HFFc6 (cell line): ENCODE data around the gene HSD17B8. TPM values are rescaled to one million over a fixed set of nuclear protein-coding genes. Genes with fewer than 3 reads are reported as not detected.

Experiments
- DNase-seq: peaks from one replicate; pipeline ENCODE4 v3.0.0-alpha.2; 2018
- H3K27ac Mint-ChIP-seq: 2 replicates; pipeline ENCODE4 v1.8.0; 2020; ENCODE audit warnings: mild to moderate bottlenecking, mixed read lengths
- H3K27me3 Mint-ChIP-seq: 2 replicates; pipeline ENCODE4 v1.8.0; 2021; ENCODE audit warnings: mild to moderate bottlenecking, moderate library complexity, mixed read lengths; ENCODE audit not compliant: insufficient read depth
- H3K36me3 Mint-ChIP-seq: 2 replicates; pipeline ENCODE4 v1.8.0; 2021; ENCODE audit warnings: low read depth, mixed read lengths
- H3K4me1 Mint-ChIP-seq: 2 replicates; pipeline ENCODE4 v1.8.0; 2020; ENCODE audit warnings: low read depth, mixed read lengths
- H3K4me3 Mint-ChIP-seq: 2 replicates; pipeline ENCODE4 v1.8.0; 2020; ENCODE audit warnings: mild to moderate bottlenecking, moderate library complexity, mixed read lengths
- H3K9me3 Mint-ChIP-seq: 2 replicates; pipeline ENCODE4 v1.8.0; 2020; ENCODE audit warnings: mild to moderate bottlenecking, mixed read lengths
- CTCF ChIP-seq: fragments of 200-600 bp; sonication (generic); IDR thresholded peaks from 2 replicates; pipeline ENCODE4 v1.5.0; 2021; ENCODE audit warnings: antibody characterized with exemption, mild to moderate bottlenecking
- total RNA-seq, 6 experiments: library from RNA; stranded (reverse); fragmentation: NEBNext Ultra II Directional; extraction: Animal tissue kit (Norgen Biotek cat#: 25700); gene quantifications; 2 replicates in 1 of 6; 3 replicates in 5 of 6; pipeline ENCODE4 v1.2.3, GENCODE V29; 2021

HSD17B8 gene
- total RNA-seq, 6 experiments from 2014 or later = 0.39 to 1.2 (median 0.73) TPM

GRCh38 chr6:33213166-33213988 lies 8.9 kb downstream of the HSD17B8 start:
- H3K27ac Mint-ChIP-seq = peak overlapping the region; percentile 0; the same call in 1 of the 2 replicates
- DNase-seq = no peak
- H3K9me3 Mint-ChIP-seq = no peaks in the 10 kb centered on the region
- peak overlapping the region; percentile 88 for H3K4me3 Mint-ChIP-seq
- TF ChIP-seq CTCF = no peak
- peaks cover 14% of the 10 kb centered on the region for H3K27me3 Mint-ChIP-seq
- peaks cover 18% of the 10 kb centered on the region for H3K36me3 Mint-ChIP-seq
- peaks cover 36% of the 10 kb centered on the region for H3K4me1 Mint-ChIP-seq

- H3K36me3 Mint-ChIP-seq = peaks cover 17% of the 10 kb centered on the region
- H3K4me3 Mint-ChIP-seq = peak overlapping the region; percentile 88
- peaks cover 32% of the 10 kb centered on the region for H3K4me1 Mint-ChIP-seq
- no peak overlapping the region for H3K27ac Mint-ChIP-seq
- no peak for DNase-seq
- no peaks in the 10 kb centered on the region for H3K9me3 Mint-ChIP-seq
- TF ChIP-seq CTCF = no peak
- peaks cover 14% of the 10 kb centered on the region for H3K27me3 Mint-ChIP-seq
Observed at GRCh38 chr6:33213989-33214335, 9.5 kb downstream of the HSD17B8 start.

GRCh38 chr6:33215271-33216116 lies 11.0 kb downstream of the HSD17B8 start:
- H3K4me1 Mint-ChIP-seq = peaks cover 22% of the 10 kb centered on the region
- TF ChIP-seq CTCF = no peak
- no peak overlapping the region for H3K4me3 Mint-ChIP-seq
- H3K9me3 Mint-ChIP-seq = no peaks in the 10 kb centered on the region
- peaks cover 15% of the 10 kb centered on the region for H3K27me3 Mint-ChIP-seq
- H3K36me3 Mint-ChIP-seq = peaks cover 3% of the 10 kb centered on the region; the same call in 1 of the 2 replicates
- no peak for DNase-seq
- H3K27ac Mint-ChIP-seq = no peak overlapping the region

GRCh38 chr6:33216117-33216649 lies 11.7 kb downstream of the HSD17B8 start:
- Mint-ChIP-seq H3K36me3 (no peaks in the 10 kb centered on the region), H3K4me1 (peaks cover 22% of the 10 kb centered on the region), H3K27ac (no peak overlapping the region), H3K9me3 (no peaks in the 10 kb centered on the region), H3K4me3 (no peak overlapping the region), H3K27me3 (peaks cover 15% of the 10 kb centered on the region)
- no peak for TF ChIP-seq CTCF
- DNase-seq = no peak

- Mint-ChIP-seq H3K4me1 (peaks cover 21% of the 10 kb centered on the region), H3K27me3 (peaks cover 19% of the 10 kb centered on the region), H3K36me3 (no peaks in the 10 kb centered on the region), H3K9me3 (no peaks in the 10 kb centered on the region), H3K4me3 (no peak overlapping the region), H3K27ac (no peak overlapping the region)
- DNase-seq = no peak
- TF ChIP-seq CTCF = no peak
Observed at GRCh38 chr6:33217246-33217645, 12.8 kb downstream of the HSD17B8 start.
